Testis (tissue), 3 donors: ENCODE results near the gene FEM1C. TPM values are rescaled to one million over a fixed set of nuclear protein-coding genes. Genes with fewer than 3 reads are reported as not detected.
A peak's percentile ranks its signal among the peaks of the same experiment; 100 is the strongest.

Experiments
- DNase-seq: peaks from one replicate; pipeline ENCODE4 v3.0.0-alpha.2; 2019
- H3K27ac ChIP-seq, 2 donors: fragments of 200-600 bp; sonication (generic); one replicate each; pipeline ENCODE4 v1.5.1; 2019
- H3K27me3 ChIP-seq: fragments of 200-600 bp; sonication (generic); one replicate; pipeline ENCODE4 v1.5.1; 2019
- H3K36me3 ChIP-seq: fragments of 200-600 bp; sonication (generic); one replicate; pipeline ENCODE4 v1.5.1; 2017; ENCODE audit warnings: low read depth; ENCODE audit errors: missing control alignments
- H3K4me1 ChIP-seq: fragments of 200-600 bp; sonication (generic); one replicate; pipeline ENCODE4 v1.5.1; 2019
- H3K4me3 ChIP-seq, 2 donors: fragments of 200-600 bp; sonication (generic); one replicate each; pipeline ENCODE4 v1.5.1; 2017 to 2019
- H3K9me3 ChIP-seq: fragments of 200-600 bp; sonication (generic); one replicate; pipeline ENCODE4 v1.5.1; 2017
- POLR2A ChIP-seq: fragments of 450-650 bp; IDR thresholded peaks from one replicate; pipeline ENCODE4 v1.6.1; 2017; ENCODE audit warnings: antibody characterized with exemption, mild to moderate bottlenecking, moderate library complexity
- WGBS, 2 donors: methylation state at CpG; one replicate each; pipeline ENCODE4 v1.1.5; 2018; 5-methylcytosine and 5-hydroxymethylcytosine counted together
- intact Hi-C: fragments of 100-400 bp; cut with DNase I; formaldehyde crosslinking; loops from one replicate; pipeline ENCODE4 v1.15.1; 2023; ENCODE audit warnings: low total_unique reads
- polyA plus RNA-seq: library from polyadenylated mRNA; stranded (reverse); fragments of 350-450 nt; fragmentation: Illumina TruSeq; extraction: RNeasy Lipid Tissue Mini Kit (QIAGEN cat#74804); gene quantifications from one replicate; pipeline ENCODE4 v1.2.3, GENCODE V29; 2014; ENCODE audit warnings: low read depth, low replicate concordance; ENCODE audit not compliant: insufficient read depth
- total RNA-seq, 2 donors: library from RNA; depleted of rRNA; stranded (reverse); fragments of >200 nt; gene quantifications; one replicate each; pipeline ENCODE4 v1.2.3, GENCODE V29; 2016
- TF ChIP-seq, protein P1 (sequence below), 3 experiments: fragments of 450-650 bp in 2 of 3; fragments of 200-600 bp in 1 of 3; sonication (generic) in 1 of 3; IDR thresholded peaks; one replicate each; pipeline ENCODE4 v1.5.1; 2016 to 2019; ENCODE audit warnings: antibody characterized with exemption in 3 of 3, mild to moderate bottlenecking in 2 of 3, moderate library complexity in 1 of 3

The FEM1C gene
- total and polyA plus RNA-seq, 3 donors from 2014 or later, result 20.0 to 28.7 (median 25.9) TPM

DNA sequence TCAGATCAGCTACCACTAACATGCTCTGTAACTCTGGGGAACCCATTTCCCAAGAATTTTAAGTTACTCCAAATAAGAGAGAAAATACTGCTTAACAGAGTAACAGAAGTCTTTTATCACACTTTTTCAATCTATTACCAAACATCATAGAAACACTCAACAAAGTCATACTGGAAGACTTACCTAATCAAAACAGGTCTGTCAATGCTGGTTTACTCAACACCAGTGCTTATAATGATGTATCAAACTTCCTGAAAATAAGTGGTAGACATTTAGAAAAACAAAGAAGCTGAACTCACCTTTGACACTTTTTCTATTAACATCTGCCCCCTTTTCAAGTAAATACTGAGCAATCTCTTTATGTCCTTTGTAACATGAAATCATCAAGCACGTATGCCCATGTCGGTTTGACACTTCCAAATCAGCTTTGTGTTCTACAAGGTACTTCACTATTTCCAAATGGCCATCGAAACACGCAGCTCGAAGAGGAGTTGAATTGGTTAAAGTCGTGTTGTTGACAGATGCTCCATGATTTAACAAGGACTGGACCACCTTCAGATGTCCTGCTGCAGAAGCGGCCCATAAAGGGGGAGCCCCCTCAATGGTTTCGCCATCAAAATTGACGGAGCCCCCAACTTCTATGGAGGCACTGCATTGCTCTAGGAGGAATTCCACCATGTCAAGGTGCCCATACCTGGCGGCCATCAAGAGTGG lies 1.8 kb downstream of the FEM1C start:
- Histone ChIP-seq H3K4me1 (peaks cover 29% of the 10 kb centered on the region), H3K4me3 (peak overlapping the region; percentile 94 to 98), H3K27ac (peak overlapping the region; percentile 99), H3K36me3 (no peaks in the 10 kb centered on the region), H3K27me3 (no peaks in the 10 kb centered on the region), H3K9me3 (no peaks in the 10 kb centered on the region)
- TF ChIP-seq, protein P1, sequence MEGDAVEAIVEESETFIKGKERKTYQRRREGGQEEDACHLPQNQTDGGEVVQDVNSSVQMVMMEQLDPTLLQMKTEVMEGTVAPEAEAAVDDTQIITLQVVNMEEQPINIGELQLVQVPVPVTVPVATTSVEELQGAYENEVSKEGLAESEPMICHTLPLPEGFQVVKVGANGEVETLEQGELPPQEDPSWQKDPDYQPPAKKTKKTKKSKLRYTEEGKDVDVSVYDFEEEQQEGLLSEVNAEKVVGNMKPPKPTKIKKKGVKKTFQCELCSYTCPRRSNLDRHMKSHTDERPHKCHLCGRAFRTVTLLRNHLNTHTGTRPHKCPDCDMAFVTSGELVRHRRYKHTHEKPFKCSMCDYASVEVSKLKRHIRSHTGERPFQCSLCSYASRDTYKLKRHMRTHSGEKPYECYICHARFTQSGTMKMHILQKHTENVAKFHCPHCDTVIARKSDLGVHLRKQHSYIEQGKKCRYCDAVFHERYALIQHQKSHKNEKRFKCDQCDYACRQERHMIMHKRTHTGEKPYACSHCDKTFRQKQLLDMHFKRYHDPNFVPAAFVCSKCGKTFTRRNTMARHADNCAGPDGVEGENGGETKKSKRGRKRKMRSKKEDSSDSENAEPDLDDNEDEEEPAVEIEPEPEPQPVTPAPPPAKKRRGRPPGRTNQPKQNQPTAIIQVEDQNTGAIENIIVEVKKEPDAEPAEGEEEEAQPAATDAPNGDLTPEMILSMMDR (IDR thresholded peaks at IDR 0.05), result no peak
- TF ChIP-seq POLR2A, result no peak
- intact Hi-C loops, result no loop called here
- 44 to 45% methylated on average over 10 of the region's 10 CpGs for WGBS, 2 donors
- no peak for DNase-seq

DNA sequence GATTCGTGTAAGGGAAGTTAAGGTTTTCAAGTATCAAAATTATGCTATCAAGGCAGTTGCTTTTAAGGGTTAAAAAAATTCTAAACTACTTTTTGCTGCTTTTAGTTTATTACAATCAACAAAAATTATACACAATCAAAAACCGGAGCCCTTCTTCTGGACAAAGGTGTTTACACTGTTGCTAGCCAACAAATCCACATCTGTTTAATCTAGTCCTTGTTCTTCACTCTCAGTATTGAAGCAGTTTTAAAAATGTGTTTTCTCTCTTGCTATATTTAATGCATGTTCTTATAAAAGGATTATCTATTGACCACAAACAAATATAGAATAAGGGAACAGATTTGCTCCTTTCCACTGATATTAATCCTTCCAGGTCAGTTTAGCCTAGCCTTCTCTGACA lies 2.5 kb downstream of the FEM1C start:
- Histone ChIP-seq H3K9me3 (no peaks in the 10 kb centered on the region), H3K4me1 (peaks cover 32% of the 10 kb centered on the region), H3K27ac (peak overlapping the region in 1 of 2 donors; percentile 99), H3K36me3 (no peaks in the 10 kb centered on the region), H3K4me3 (peak overlapping the region; percentile 94 to 98), H3K27me3 (no peaks in the 10 kb centered on the region)
- DNase-seq, result no peak
- intact Hi-C loops, result no loop called here
- TF ChIP-seq POLR2A, result no peak
- TF ChIP-seq, protein P1 (IDR thresholded peaks at IDR 0.05), result no peak
- WGBS, 2 donors, result 29 to 42% methylated on average over 2 of the region's 2 CpGs

DNA sequence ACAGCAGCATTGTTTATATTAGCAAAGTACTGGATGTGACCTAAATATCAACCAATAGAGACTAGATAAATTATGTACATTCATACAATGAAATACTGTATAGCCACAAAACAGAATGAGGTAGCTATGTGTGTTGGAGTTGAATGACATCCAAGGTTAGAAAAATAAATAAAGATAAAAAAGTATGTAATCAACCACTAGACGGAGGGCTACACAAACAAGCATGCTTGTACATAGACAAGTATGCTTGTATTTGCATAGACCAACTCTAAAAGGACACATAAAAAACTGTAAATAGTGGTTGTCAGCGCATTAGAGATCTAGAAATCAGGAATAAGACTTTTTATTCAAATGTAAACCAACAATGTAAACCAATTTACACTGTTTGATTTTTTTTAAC lies 3.0 kb downstream of the FEM1C start:
- no peak for DNase-seq
- TF ChIP-seq, protein P1 (IDR thresholded peaks at IDR 0.05), result no peak
- intact Hi-C loops, result no loop called here

DNA sequence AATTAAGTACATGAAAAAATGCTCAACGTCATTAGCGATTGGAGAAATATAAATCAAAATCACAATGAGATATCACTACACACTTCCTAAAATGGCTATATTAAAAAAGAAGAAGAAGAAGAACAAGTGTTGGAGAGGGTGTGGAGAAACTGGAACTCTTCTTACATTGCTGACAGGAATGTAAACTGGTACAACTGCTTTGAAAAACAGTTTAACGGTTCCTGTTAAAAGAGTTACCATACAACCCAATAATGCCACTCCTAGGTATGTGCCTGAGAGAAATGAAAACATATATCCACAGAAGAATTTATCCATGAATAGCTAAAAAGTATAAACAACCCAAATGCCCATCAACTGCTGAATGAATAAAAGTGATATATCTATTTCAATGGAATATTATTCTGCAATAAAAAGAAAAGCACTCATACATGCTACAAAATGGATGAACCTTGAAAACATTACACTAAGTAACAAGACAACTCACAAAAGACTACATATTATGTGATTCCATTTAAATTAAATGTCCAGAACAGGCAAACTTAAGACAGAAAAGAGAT lies 9.0 kb downstream of the FEM1C start:
- peaks cover 17% of the 10 kb centered on the region for H3K4me1 ChIP-seq
- 75 to 84% methylated on average over 3 of the region's 3 CpGs for WGBS, 2 donors

More for the DNA sequence above, 3.0 kb downstream of the FEM1C start:
- no peaks in the 10 kb centered on the region for H3K36me3 ChIP-seq
- H3K4me3 ChIP-seq, result peak overlapping the region in 1 of 2 donors; percentile 98
- H3K27ac ChIP-seq, result peak overlapping the region in 1 of 2 donors; percentile 99
- no peaks in the 10 kb centered on the region for H3K27me3 ChIP-seq
- peaks cover 37% of the 10 kb centered on the region for H3K4me1 ChIP-seq
- 39 to 49% methylated on average over 2 of the region's 2 CpGs for WGBS, 2 donors
- no peaks in the 10 kb centered on the region for H3K9me3 ChIP-seq

More for the DNA sequence above, 9.0 kb downstream of the FEM1C start:
- Histone ChIP-seq H3K4me3 (no peak overlapping the region), H3K27ac (no peak overlapping the region), H3K36me3 (no peaks in the 10 kb centered on the region), H3K27me3 (no peaks in the 10 kb centered on the region), H3K9me3 (no peaks in the 10 kb centered on the region)
- TF ChIP-seq, protein P1 (IDR thresholded peaks at IDR 0.05), result no peak
- no peak for TF ChIP-seq POLR2A
- intact Hi-C loops, result no loop called here
- no peak for DNase-seq
